ENCODE data around the gene MACF1.
"Not testable (repeated sequence)": the region's sequence is repeated elsewhere in the genome, so short reads cannot be mapped to it uniquely, and the experiment has no call there.

Gene MACF1
- total RNA-seq: 1,054 to 1,489 reads per million in 2 donors

DNA sequence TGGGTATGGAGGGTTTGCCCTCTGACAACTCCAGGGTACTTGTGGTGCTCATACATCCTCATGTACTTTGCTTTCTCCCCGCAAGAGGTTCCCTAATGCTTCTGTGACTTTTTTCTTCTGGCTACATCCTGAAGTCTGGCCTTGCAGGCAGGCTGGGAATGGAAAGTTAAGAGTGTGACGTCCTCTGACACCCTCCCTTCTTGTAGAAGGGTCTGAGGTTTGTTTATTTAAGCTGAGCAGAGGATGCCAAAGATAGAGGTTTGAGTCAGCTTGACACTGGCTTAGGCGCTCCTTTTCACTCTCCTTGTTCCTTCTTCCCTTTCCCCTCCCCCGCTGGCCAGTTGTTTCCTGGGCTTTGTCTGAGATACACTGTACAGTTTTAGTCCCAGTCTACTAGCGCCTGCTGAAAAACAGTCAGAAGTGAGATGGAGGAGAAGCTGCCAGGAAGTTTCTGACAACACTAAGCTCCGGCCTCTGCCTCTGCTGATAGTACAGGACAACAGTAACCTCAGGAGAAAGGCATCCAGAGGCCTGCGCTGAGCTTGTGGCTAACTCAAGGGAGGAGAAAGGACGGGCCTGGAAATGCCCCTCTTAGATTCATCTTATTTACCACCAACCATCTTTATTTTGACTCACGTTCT, at the start of gene MACF1:
Gene MACF1, plus strand, starts transcription at position 255 of the 641 bp plus-strand sequence. Its CDS starts 328 bp downstream, at position 583.
- DNase-seq: peak in 1 of 5 experiments; percentile 78

- DNase-seq: no peak
Measured at GRCh38 chr1:39157304-39157703, 47.2 kb upstream of the MACF1 start.

DNA sequence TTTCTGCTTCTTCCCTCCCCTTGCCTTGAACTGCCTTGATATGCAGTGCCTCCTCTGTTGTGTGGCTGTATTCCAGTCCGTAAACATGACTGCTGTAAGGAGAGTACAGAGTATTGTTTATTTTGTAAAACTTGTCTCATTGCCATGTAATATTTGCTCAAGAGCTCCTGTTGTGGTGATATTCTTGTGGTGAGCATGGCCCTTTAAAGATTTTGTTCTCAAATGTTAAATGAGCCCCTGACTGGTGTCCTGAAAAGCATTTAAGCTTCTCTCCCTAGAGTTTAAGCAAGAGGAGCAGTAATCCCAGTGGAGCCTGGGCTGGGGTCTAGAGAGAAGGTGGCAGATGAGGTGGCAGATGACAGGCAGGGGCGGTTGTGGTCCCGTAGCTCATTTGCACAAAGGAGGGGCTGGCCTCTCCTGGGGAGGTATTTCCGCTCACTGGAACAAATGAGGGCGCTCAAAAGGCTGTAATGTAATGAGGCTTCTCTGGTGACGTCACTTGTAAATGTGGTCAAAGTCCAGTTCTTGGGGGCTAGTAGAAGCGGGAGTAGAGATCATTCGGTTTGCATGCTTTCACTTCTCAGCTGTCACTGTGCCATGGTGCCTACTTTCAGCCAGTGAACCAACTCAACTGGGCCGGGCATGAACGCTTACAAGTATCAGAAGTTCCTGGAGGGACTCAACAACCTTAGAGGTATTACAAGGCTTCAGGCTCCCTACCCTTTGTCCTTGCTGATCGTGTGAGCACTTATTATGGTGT, 46.0 kb upstream of the MACF1 start:
- DNase-seq: no peak

- DNase-seq: no peak
Measured at GRCh38 chr1:39159224-39160036, 45.1 kb upstream of the MACF1 start.

GRCh38 chr1:39160703-39161102, 43.8 kb upstream of the MACF1 start:
- DNase-seq: no peak

- not testable (repeated sequence) for DNase-seq
Measured at GRCh38 chr1:39161811-39162210, 42.7 kb upstream of the MACF1 start.

DNA sequence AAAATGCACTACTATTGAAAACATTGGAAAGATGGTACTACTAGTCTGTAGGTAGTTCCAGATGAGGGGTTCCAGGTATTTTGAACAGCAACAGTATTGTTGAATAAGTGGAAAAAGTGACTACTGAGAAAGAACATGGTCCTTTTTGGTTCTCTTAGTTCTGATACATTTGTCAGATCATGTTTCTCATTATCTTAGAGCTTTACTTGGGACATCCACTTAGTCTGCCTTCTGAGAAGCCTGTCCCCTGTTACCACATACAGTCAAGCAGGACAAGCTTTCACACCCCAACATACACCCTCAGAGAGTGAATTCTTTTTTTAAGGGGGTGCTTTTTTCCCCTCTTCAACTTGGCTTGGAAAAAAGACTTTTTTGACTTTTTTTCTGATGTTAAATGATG, 41.0 kb upstream of the MACF1 start:
- DNase-seq: no peak

DNA sequence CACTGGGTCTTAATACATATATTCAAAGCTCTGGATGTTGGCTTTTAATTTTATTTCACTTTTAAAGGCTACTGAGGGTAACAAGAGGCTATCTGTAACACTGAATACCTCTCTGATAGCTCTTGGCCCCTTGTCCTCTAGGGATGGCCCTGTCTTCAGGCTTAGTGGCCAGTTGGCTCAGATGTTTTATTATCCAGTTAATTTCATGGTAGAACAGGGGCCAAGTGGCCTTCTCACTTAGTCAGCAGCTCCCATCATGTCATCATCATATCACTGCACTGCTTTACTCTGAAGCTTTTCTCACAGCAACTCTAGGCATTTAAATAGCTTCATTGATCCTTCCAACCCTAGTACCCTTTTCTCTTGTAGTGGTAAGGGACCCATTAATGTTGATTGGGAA, 40.2 kb upstream of the MACF1 start:
- no peak for DNase-seq

DNA sequence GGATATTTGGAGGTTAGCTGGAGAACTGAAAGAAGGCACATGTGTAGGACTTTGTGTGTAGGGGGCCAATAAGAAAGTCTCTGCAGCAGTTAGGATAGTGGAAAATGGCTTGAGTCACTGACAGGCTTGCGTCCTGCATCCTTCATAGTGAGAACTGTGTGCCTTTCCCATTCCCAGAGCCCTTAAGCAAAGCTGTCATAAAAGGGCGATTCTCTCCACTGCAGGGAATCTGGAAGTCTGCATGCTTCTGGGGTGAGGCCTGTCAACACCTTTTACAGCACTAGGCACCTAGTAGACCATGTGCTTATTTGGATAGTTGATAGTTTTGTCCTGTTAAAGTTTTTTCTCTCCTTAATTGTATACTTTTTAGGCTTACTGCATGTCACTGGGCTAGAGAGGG, 39.4 kb upstream of the MACF1 start:
- DNase-seq: no peak

DNA sequence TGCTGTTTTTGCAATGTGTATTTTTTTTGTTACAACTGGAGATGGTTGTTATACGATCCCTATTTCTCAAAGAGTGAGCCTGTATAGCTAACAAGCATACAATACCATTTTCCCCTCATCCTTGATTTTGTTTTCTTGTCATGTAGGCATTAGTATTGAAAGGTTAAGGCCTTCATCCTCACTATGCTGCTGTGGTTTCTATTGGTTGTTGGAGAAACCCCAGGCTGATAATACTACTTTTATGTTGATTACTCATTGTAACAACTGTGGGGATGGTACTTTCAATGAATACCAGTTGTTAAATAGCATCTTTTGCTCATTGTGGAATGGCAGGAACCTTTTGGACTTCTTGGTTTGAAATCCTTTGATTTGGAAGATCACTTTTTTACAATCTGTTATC, 39.0 kb upstream of the MACF1 start:
- DNase-seq: no peak

DNA sequence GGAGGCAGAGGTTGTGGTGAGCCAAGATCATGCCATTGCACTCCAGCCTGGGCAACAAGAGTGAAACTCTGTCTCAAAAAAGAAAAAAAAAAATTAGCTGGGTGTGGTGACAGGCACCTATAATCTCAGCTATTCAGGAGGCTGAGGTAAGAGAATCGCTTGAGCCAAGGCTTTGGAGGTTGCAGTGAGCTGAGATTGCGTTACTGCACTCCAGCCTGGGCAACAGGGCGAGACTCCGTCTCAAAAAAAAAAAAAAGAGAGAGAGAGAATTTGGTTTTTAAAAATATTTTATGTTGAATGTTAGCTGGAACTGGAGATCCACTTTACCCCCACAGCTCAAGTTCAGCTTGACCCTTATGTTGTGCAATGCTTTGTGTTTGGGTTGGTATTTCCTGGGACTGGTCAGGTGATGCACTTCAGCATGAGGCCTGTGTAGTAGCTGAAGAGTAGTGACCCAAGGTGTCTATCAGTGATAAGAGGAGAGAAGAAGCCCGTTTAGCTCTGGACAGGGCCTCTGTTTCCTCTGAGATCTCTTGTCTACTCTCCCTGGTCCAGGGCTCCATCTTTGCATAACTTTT, 36.8 kb upstream of the MACF1 start:
- DNase-seq: no peak

- DNase-seq: no peak
Measured at GRCh38 chr1:39168301-39169080, 36.0 kb upstream of the MACF1 start.

- no peak for DNase-seq
Measured at GRCh38 chr1:39170731-39171667, 33.5 kb upstream of the MACF1 start.

- DNase-seq: no peak
Measured at GRCh38 chr1:39173119-39173994, 31.1 kb upstream of the MACF1 start.

DNA sequence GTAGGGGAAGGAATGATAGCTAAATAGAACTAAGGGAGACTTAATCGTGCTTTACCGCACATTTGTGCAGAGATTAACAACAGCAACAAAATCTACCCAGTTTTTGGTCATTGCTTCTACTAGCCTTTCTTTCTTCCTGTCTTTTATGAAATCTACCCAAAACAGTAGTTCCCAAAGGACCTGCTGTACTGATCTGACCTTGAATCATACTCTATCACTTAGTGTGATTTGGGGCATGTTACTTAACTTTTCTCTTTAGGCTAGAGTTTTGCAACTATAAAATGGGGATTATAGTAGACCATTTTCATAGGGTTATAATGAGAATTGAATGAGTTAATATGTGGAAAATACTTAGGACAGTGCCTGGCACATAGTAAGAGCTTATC, 30.5 kb upstream of the MACF1 start:
- no peak for DNase-seq

- DNase-seq: no peak
Measured at GRCh38 chr1:39174390-39175081, 30.0 kb upstream of the MACF1 start.

DNA sequence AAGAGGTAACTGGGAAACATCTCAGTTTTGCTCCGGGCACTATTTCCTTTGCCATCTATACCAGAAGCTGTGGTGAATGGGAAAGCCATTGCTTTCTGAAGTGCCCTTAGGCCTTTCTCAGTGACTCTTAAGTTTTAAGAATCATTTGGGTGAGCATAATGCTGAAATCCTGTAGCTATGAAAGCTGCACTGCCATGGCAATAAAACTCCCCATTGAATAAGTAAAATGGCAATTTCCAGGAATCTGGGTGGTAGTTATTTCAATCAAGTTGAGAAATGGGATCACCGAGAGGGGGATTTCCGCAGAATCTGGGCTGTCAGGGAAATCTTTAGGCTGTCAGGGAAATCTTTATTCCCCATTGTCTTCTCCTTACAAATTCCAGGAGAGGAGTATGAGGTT, 26.8 kb upstream of the MACF1 start:
- no peak for DNase-seq

- DNase-seq: no peak
Measured at GRCh38 chr1:39178541-39179431, 25.7 kb upstream of the MACF1 start.
